Spleen (tissue), 11 donors: Measurements from ENCODE around the gene TMEM38A. TPM values are rescaled to one million over a fixed set of nuclear protein-coding genes. Genes with fewer than 3 reads are reported as not detected.

Experiments
- DNase-seq: peaks from one replicate; pipeline ENCODE4 v3.0.0-alpha.2; 2020
- H3K27ac ChIP-seq, 8 donors: fragments of 200-600 bp; sonication (generic) in 7 of 8; 1 replicate in 4 of 8; 2 replicates in 4 of 8; pipeline versions ENCODE4 v1.5.0 to v1.8.0; 2016 to 2021; ENCODE audit warnings: inconsistent platforms in 4 of 8, mild to moderate bottlenecking in 4 of 8, moderate library complexity in 1 of 8
- H3K27me3 ChIP-seq, 7 donors: fragments of 200-600 bp; sonication (generic) in 6 of 7; replicated peaks in 1 of 7; 1 replicate in 4 of 7; 2 replicates in 3 of 7; pipeline versions ENCODE4 v1.5.0 to v1.8.0; 2016 to 2021; ENCODE audit warnings: inconsistent platforms in 3 of 7, mild to moderate bottlenecking in 1 of 7
- H3K36me3 ChIP-seq, 6 donors: fragments of 200-600 bp; sonication (generic) in 5 of 6; 1 replicate in 4 of 6; 2 replicates in 2 of 6; pipeline versions ENCODE4 v1.5.0 to v1.8.0; 2016 to 2021; ENCODE audit warnings: inconsistent platforms in 2 of 6
- H3K4me1 ChIP-seq, 6 donors: fragments of 200-600 bp; sonication (generic) in 5 of 6; 1 replicate in 3 of 6; 2 replicates in 3 of 6; pipeline versions ENCODE4 v1.5.0 to v1.8.0; 2016 to 2021; ENCODE audit warnings: inconsistent platforms in 3 of 6
- H3K4me3 ChIP-seq, 8 donors: fragments of 200-600 bp; sonication (generic) in 7 of 8; 1 replicate in 4 of 8; 2 replicates in 4 of 8; pipeline versions ENCODE4 v1.5.0 to v1.8.0; 2016 to 2021; ENCODE audit warnings: inconsistent platforms in 4 of 8, mild to moderate bottlenecking in 4 of 8, moderate library complexity in 2 of 8
- H3K9me3 ChIP-seq, 8 donors: fragments of 200-600 bp; sonication (generic) in 7 of 8; 1 replicate in 4 of 8; 2 replicates in 4 of 8; pipeline versions ENCODE4 v1.5.0 to v1.8.0; 2016 to 2021; ENCODE audit warnings: inconsistent platforms in 4 of 8
- CTCF ChIP-seq, 11 experiments: fragments of 200-600 bp in 7 of 11; fragments of 450-650 bp in 4 of 11; sonication (generic) in 4 of 11; IDR thresholded peaks in 8 of 11; conservative IDR thresholded peaks in 3 of 11; 1 replicate in 7 of 11; 2 replicates in 4 of 11; pipeline versions ENCODE4 v1.4.0 to v1.8.0; 2016 to 2021; ENCODE audit warnings: antibody characterized with exemption in 11 of 11, inconsistent platforms in 4 of 11, mild to moderate bottlenecking in 1 of 11
- POLR2A ChIP-seq, 3 donors: fragments of 450-650 bp; IDR thresholded peaks; one replicate each; pipeline ENCODE4 v1.5.1; 2017; ENCODE audit warnings: antibody characterized with exemption in 3 of 3, mild to moderate bottlenecking in 1 of 3
- POLR2AphosphoS5 ChIP-seq, 3 donors: sonication (generic); formaldehyde crosslinking; IDR thresholded peaks; one replicate each; pipeline ENCODE4 v1.5.1; 2017; ENCODE audit warnings: antibody characterized with exemption in 3 of 3
- WGBS, 5 donors: extraction: QIAGEN DNeasy Blood & Tissue Kit in 3 of 5; methylation state at CpG; one replicate each; pipeline versions ENCODE4 v1.1.5 to v1.1.7; 2013 to 2018; 5-methylcytosine and 5-hydroxymethylcytosine counted together
- intact Hi-C: fragments of 100-400 bp; cut with DNase I; formaldehyde crosslinking; loops from one replicate; pipeline ENCODE4 v1.15.0; 2023; ENCODE audit warnings: low total_unique reads
- polyA plus RNA-seq, 3 donors: library from polyadenylated mRNA; stranded (reverse); fragments of 200-250 nt; gene quantifications; one replicate each; pipeline ENCODE4 v1.2.1, GENCODE V29; 2013
- total RNA-seq, 7 donors: library from RNA; depleted of rRNA in 3 of 7; stranded (reverse); fragments of >200 nt in 3 of 7; fragmentation: NEBNext Ultra II Directional in 4 of 7; extraction: Animal tissue kit (Norgen Biotek cat#: 25700) in 4 of 7; gene quantifications; one replicate each; pipeline versions ENCODE4 v1.1.0 to v1.2.1, GENCODE V29; 2016 to 2021
- donor health status: healthy with polysubstance abuse.
- donor health status: DM: no; HTN: no; CAD: no; lungs with moderate emphysema.
- donor health status: DM: no; HTN: no; CAD: no.
- donor health status: Bipolar disorder and iron deficiency.
- donor health status: healthy.
- donor health status: DM: no; HTN: no; CAD: no.
- donor health status: DM: yes; HTN: yes; CAD: no.

TMEM38A gene
- total and polyA plus RNA-seq, 10 donors: 1.5 to 5.4 (median 2.8) TPM

- 21 to 32% (median 25%) methylated on average over 14 of the region's 14 CpGs for WGBS, 5 donors
- peak; percentile 84 for DNase-seq
- H3K4me3 ChIP-seq: no peak overlapping the region
These were observed 53.9 kb downstream of the TMEM38A start for GRCh38 chr19:16714702-16715287.

GRCh38 chr19:16715611-16716010 is 54.7 kb downstream of the TMEM38A start:
- no peaks in the 10 kb centered on the region for H3K36me3 ChIP-seq
- WGBS, 5 donors: 56 to 68% (median 59%) methylated on average over 3 of the region's 3 CpGs

More at GRCh38 chr19:16714702-16715287, 53.9 kb downstream of the TMEM38A start:
- Histone ChIP-seq H3K27me3 (peaks cover 0 to 6% (median 0%) of the 10 kb centered on the region in 7 donors), H3K27ac (peak overlapping the region in 3 of 8 donors; percentile 5 to 31 (median 13)), H3K9me3 (no peaks in the 10 kb centered on the region), H3K4me1 (peaks cover 0 to 57% (median 16%) of the 10 kb centered on the region in 6 donors), H3K36me3 (no peaks in the 10 kb centered on the region)
- intact Hi-C loops: no loop called here
- TF ChIP-seq CTCF (IDR thresholded peaks at IDR 0.05 in 8 of 11, conservative IDR thresholded peaks at IDR 0.05 in 3 of 11): peak; percentile 37 to 78 (median 68)
- TF ChIP-seq POLR2A (IDR thresholded peaks at IDR 0.05): no peak

GRCh38 chr19:16721051-16721450 is 60.1 kb downstream of the TMEM38A start:
- Histone ChIP-seq H3K27me3 (no peaks in the 10 kb centered on the region), H3K36me3 (no peaks in the 10 kb centered on the region), H3K4me3 (no peak overlapping the region), H3K27ac (no peak overlapping the region), H3K9me3 (peaks cover 0 to 13% (median 2%) of the 10 kb centered on the region in 8 donors), H3K4me1 (peaks cover 0 to 20% (median 6%) of the 10 kb centered on the region in 6 donors)
- TF ChIP-seq POLR2AphosphoS5 (IDR thresholded peaks at IDR 0.05): no peak
- no peak for TF ChIP-seq POLR2A (IDR thresholded peaks at IDR 0.05)
- TF ChIP-seq CTCF (IDR thresholded peaks at IDR 0.05 in 8 of 11, conservative IDR thresholded peaks at IDR 0.05 in 3 of 11): no peak
- 63 to 78% (median 70%) methylated on average over 7 of the region's 7 CpGs for WGBS, 5 donors
- intact Hi-C loops: no loop called here
- DNase-seq: no peak

More at GRCh38 chr19:16715611-16716010, 54.7 kb downstream of the TMEM38A start:
- intact Hi-C loops: no loop called here
- Histone ChIP-seq H3K27me3 (peaks cover 0 to 6% (median 0%) of the 10 kb centered on the region in 7 donors), H3K4me1 (peaks cover 0 to 61% (median 17%) of the 10 kb centered on the region in 6 donors), H3K4me3 (no peak overlapping the region), H3K9me3 (no peaks in the 10 kb centered on the region), H3K27ac (peak overlapping the region in 3 of 8 donors; percentile 5 to 31 (median 13))
- no peak for DNase-seq
- TF ChIP-seq POLR2A (IDR thresholded peaks at IDR 0.05): no peak
- no peak for TF ChIP-seq POLR2AphosphoS5 (IDR thresholded peaks at IDR 0.05)
- TF ChIP-seq CTCF (IDR thresholded peaks at IDR 0.05 in 8 of 11, conservative IDR thresholded peaks at IDR 0.05 in 3 of 11): no peak

- no peak for TF ChIP-seq POLR2A (IDR thresholded peaks at IDR 0.05)
- no peak for TF ChIP-seq POLR2AphosphoS5 (IDR thresholded peaks at IDR 0.05)
- no peak for TF ChIP-seq CTCF (IDR thresholded peaks at IDR 0.05 in 8 of 11, conservative IDR thresholded peaks at IDR 0.05 in 3 of 11)
- 68 to 83% (median 83%) methylated on average over 3 of the region's 3 CpGs for WGBS, 5 donors
- intact Hi-C loops: no loop called here
- Histone ChIP-seq H3K4me1 (peaks cover 0 to 20% (median 6%) of the 10 kb centered on the region in 6 donors), H3K27ac (no peak overlapping the region), H3K9me3 (peaks cover 0 to 13% (median 2%) of the 10 kb centered on the region in 8 donors), H3K4me3 (no peak overlapping the region), H3K36me3 (no peaks in the 10 kb centered on the region), H3K27me3 (peaks cover 0 to 3% (median 0%) of the 10 kb centered on the region in 7 donors)
- DNase-seq: no peak
These were observed 61.7 kb downstream of the TMEM38A start for GRCh38 chr19:16722591-16722990.
